Heart left ventricle (tissue), 16 donors: ENCODE measurements around the gene ANXA9. TPM values are rescaled to one million over a fixed set of nuclear protein-coding genes. Genes with fewer than 3 reads are reported as not detected.

Source experiments
- ATAC-seq, 4 donors: fragments of 200-7000 bp; cut with Tn5 transposase; one replicate each; pipeline ENCODE4 v1.9.1; 2020 to 2022; ENCODE audit warnings: moderate library complexity in 4 of 4, mild to moderate bottlenecking in 3 of 4, moderate number of reproducible peaks in 1 of 4
- DNase-seq, 5 donors: peaks; one replicate each; pipeline ENCODE4 v3.0.0-alpha.2; 2020
- H3K27ac ChIP-seq, 12 donors: fragments of 200-600 bp; sonication (generic) in 4 of 12; one replicate each; pipeline versions ENCODE4 v1.5.0 to v1.8.0; 2016 to 2022; ENCODE audit warnings: mild to moderate bottlenecking in 2 of 12
- H3K27me3 ChIP-seq, 9 donors: fragments of 200-600 bp; sonication (generic) in 2 of 9; one replicate each; pipeline versions ENCODE4 v1.5.1 to v1.8.0; 2016 to 2022; ENCODE audit warnings: mild to moderate bottlenecking in 3 of 9
- H3K36me3 ChIP-seq, 9 donors: fragments of 200-600 bp; sonication (generic) in 2 of 9; one replicate each; pipeline versions ENCODE4 v1.5.0 to v1.8.0; 2018 to 2022; ENCODE audit warnings: mild to moderate bottlenecking in 2 of 9
- H3K4me1 ChIP-seq, 12 donors: fragments of 200-600 bp; sonication (generic) in 4 of 12; one replicate each; pipeline versions ENCODE4 v1.5.0 to v1.8.0; 2016 to 2022; ENCODE audit warnings: mild to moderate bottlenecking in 3 of 12
- H3K4me3 ChIP-seq, 12 donors: fragments of 200-600 bp; sonication (generic) in 4 of 12; one replicate each; pipeline versions ENCODE4 v1.5.0 to v1.8.0; 2017 to 2022; ENCODE audit warnings: mild to moderate bottlenecking in 9 of 12, moderate library complexity in 4 of 12
- H3K9me3 ChIP-seq, 12 donors: fragments of 200-600 bp; sonication (generic) in 4 of 12; one replicate each; pipeline versions ENCODE4 v1.5.0 to v1.8.0; 2016 to 2022; ENCODE audit warnings: mild to moderate bottlenecking in 1 of 12
- CTCF ChIP-seq, 12 donors: fragments of 200-600 bp; sonication (generic) in 4 of 12; IDR thresholded peaks; one replicate each; pipeline versions ENCODE4 v1.5.0 to v1.8.0; 2018 to 2022; ENCODE audit warnings: antibody characterized with exemption in 12 of 12, mild to moderate bottlenecking in 5 of 12
- POLR2A ChIP-seq, 2 donors: fragments of 450-650 bp; IDR thresholded peaks; one replicate each; pipeline ENCODE4 v1.6.1; 2017; ENCODE audit warnings: antibody characterized with exemption in 2 of 2, mild to moderate bottlenecking in 2 of 2, moderate library complexity in 2 of 2
- WGBS, 4 donors: extraction: QIAGEN DNeasy Blood & Tissue Kit in 2 of 4; methylation state at CpG; one replicate each; pipeline versions ENCODE4 v1.1.5 to v1.1.7; 2013 to 2018; 5-methylcytosine and 5-hydroxymethylcytosine counted together
- intact Hi-C, 10 donors: fragments of 100-400 bp; cut with DNase I; formaldehyde crosslinking; loops; one replicate each; pipeline versions ENCODE4 v1.11.1 to v1.14.2; 2022
- polyA plus RNA-seq, 2 donors: library from polyadenylated mRNA; stranded (reverse); fragments of 200-250 nt; gene quantifications; one replicate each; pipeline ENCODE4 v1.2.3, GENCODE V29; 2013
- total RNA-seq, 9 donors: library from RNA; depleted of rRNA in 2 of 9; stranded (reverse); fragments of >200 nt in 2 of 9; fragmentation: NEBNext Ultra II Directional in 3 of 9; extraction: Animal tissue kit (Norgen Biotek cat#: 25700) in 3 of 9; gene quantifications; one replicate each; pipeline versions ENCODE4 v1.1.0 to v1.2.4, GENCODE V29; 2016 to 2023
- donor health status: ischemic (EF 13 %, LVEDD 7.1; RV severe dilation, severe dysfunction).
- donor health status: healthy with polysubstance abuse.
- donor health status: DM: no; HTN: yes; CAD: no.
- donor health status: DM: no; HTN: no; CAD: no.
- donor health status: ischemic (EF 25% LVEDD 6.9; RV normal size, moderate dysfunction).
- donor health status: ischemic (EF 25% LVEDD 5.7; RV mildly dilated, moderate dysfunction).
- donor health status: healthy.
- donor health status: DM: yes; HTN: yes; CAD: no.
- donor health status: ischemic (EF 35%, LVEDD 5.7; RV mildly dilated, moderate dysfunction).
- donor health status: nonischemic (EF 11% LVEDD 7.7; RV severe dilation, severe dysfunction).
- donor health status: DM: yes; HTN: yes; CAD: no.
- donor health status: PGD.
- donor health status: ischemic (EF 29% LVEDD 5.4; RV normal size, mild dysfunction).
- donor health status: nonischemic (EF 23%, LVEDD 6.1; RV moderate dilation, normal function).

The ANXA9 gene
- total and polyA plus RNA-seq, 11 donors: 0.12 to 2.0 (median 0.21) TPM; not detected in 6

DNA sequence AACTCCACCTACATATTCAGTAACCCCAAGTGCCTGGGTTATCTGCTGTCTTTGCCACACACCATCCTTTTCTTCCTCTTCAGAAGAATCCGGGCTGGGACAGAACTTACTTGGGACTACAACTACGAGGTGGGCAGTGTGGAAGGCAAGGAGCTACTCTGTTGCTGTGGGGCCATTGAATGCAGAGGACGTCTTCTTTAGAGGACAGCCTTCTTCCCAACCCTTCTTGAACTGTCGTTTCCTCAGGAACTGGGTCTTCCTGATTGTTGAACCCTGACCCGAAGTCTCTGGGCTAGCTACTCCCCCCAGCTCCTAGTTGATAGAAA is 18.0 kb upstream of the ANXA9 start:
- 64 to 85% (median 78%) methylated on average over 5 of the region's 5 CpGs for WGBS, 4 donors
- Histone ChIP-seq H3K27ac (no peak overlapping the region), H3K36me3 (peaks cover 0 to 100% (median 96%) of the 10 kb centered on the region in 9 donors), H3K4me3 (no peak overlapping the region), H3K27me3 (no peaks in the 10 kb centered on the region), H3K4me1 (peaks cover 0 to 4% (median 0%) of the 10 kb centered on the region in 12 donors), H3K9me3 (no peaks in the 10 kb centered on the region)
- no peak for ATAC-seq
- DNase-seq: no peak
- TF ChIP-seq CTCF (IDR thresholded peaks at IDR 0.05): no peak
- no peak for TF ChIP-seq POLR2A (IDR thresholded peaks at IDR 0.05)
- intact Hi-C loops: no loop called here

DNA sequence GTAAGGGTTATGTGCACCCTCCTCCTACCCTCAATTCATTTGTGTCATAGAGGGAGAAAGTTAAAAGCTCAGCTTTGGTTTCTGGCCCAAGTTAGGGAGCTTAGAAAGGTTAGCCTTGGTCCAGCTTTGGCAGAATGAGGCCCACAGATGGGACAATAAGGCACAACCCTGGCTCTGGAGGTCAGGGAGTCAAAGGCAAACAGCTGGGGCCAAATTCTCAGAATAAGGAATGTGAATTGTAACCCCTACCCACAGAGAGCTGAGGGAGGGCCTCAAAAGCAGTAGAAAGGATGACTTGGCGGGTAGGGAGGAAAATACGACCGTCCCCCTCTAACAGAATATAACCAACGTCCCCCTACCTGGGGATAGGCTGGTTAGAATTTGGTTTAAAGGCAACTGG is 16.5 kb upstream of the ANXA9 start:
- no peak overlapping the region for H3K27ac ChIP-seq
- H3K9me3 ChIP-seq: no peaks in the 10 kb centered on the region
- WGBS, 4 donors: 90 to 91% (median 90%) methylated on average over 4 of the region's 4 CpGs
- H3K4me3 ChIP-seq: no peak overlapping the region
- DNase-seq: no peak
- H3K27me3 ChIP-seq: no peaks in the 10 kb centered on the region
- no peak for ATAC-seq
- intact Hi-C loops: loop anchor here in 2 of 10 donors (2.0 to 5.0 kb wide), 2 partner anchors 21 to 33 kb away; no protein-coding TSS in a partner anchor
- H3K4me1 ChIP-seq: peaks cover 0 to 19% (median 11%) of the 10 kb centered on the region in 12 donors
- TF ChIP-seq CTCF (IDR thresholded peaks at IDR 0.05) (no peak), POLR2A (IDR thresholded peaks at IDR 0.05) (no peak)
- peaks cover 0 to 86% (median 82%) of the 10 kb centered on the region in 9 donors for H3K36me3 ChIP-seq

GRCh38 chr1:150966011-150966410 is 16.1 kb upstream of the ANXA9 start:
- TF ChIP-seq CTCF (IDR thresholded peaks at IDR 0.05): no peak
- 68 to 80% (median 76%) methylated on average over 6 of the region's 6 CpGs for WGBS, 4 donors
- intact Hi-C loops: loop anchor here in 2 of 10 donors (2.0 to 5.0 kb wide), 2 partner anchors 21 to 34 kb away; no protein-coding TSS in a partner anchor
- no peak for ATAC-seq
- Histone ChIP-seq H3K27ac (no peak overlapping the region), H3K27me3 (no peaks in the 10 kb centered on the region), H3K36me3 (peaks cover 0 to 82% (median 77%) of the 10 kb centered on the region in 9 donors), H3K4me3 (no peak overlapping the region), H3K9me3 (no peaks in the 10 kb centered on the region), H3K4me1 (peaks cover 0 to 23% (median 15%) of the 10 kb centered on the region in 12 donors)
- no peak for DNase-seq

GRCh38 chr1:150967936-150968335 is 14.2 kb upstream of the ANXA9 start:
- Histone ChIP-seq H3K36me3 (peaks cover 0 to 63% (median 60%) of the 10 kb centered on the region in 9 donors), H3K27me3 (no peaks in the 10 kb centered on the region), H3K4me1 (peaks cover 0 to 40% (median 34%) of the 10 kb centered on the region in 12 donors), H3K9me3 (no peaks in the 10 kb centered on the region), H3K4me3 (no peak overlapping the region), H3K27ac (no peak overlapping the region)
- 96 to 98% (median 97%) methylated on average over 12 to 13 of the region's 13 CpGs for WGBS, 4 donors
- intact Hi-C loops: loop anchor here in 2 of 10 donors (2.0 to 5.0 kb wide), 2 partner anchors 19 to 36 kb away; no protein-coding TSS in a partner anchor
- TF ChIP-seq POLR2A (IDR thresholded peaks at IDR 0.05): no peak
- TF ChIP-seq CTCF (IDR thresholded peaks at IDR 0.05): no peak
- DNase-seq (no peak), ATAC-seq (no peak)
